RWPE1 (cell line): ENCODE results near the gene DENND4C.
"Not testable (repeated sequence)": the region's sequence is repeated elsewhere in the genome, so short reads cannot be mapped to it uniquely, and the experiment has no call there.

ENCODE experiments used
- CTCF ChIA-PET: fragments of 350-600 bp; sonication (Branson Sonifier 250); formaldehyde crosslinking; extraction: SDS; loops from one replicate; lab custom pipeline; 2021; lab: Yijun Ruan, JAX
- POLR2A ChIA-PET: fragments of 400-600 bp; formaldehyde crosslinking; extraction: SDS; loops from one replicate; lab custom pipeline; 2020; ENCODE audit warnings: antibody characterized with exemption; ENCODE audit not compliant: low non-redundant PET; lab: Yijun Ruan, JAX
- DNase-seq: peaks from one replicate; pipeline ENCODE4 v3.0.0; 2012; ENCODE audit warnings: low spot score
- H3K27ac ChIP-seq: fragments of 450-650 bp; 2 replicates; pipeline ENCODE4 v1.5.1; 2017
- CTCF ChIP-seq: fragments of 450-650 bp; conservative IDR thresholded peaks from 2 replicates; pipeline ENCODE4 v1.5.1; 2017; ENCODE audit warnings: low read depth, mild to moderate bottlenecking

Gene DENND4C

GRCh38 chr9:19379283-19379682 is 148.8 kb downstream of the DENND4C start:
- ChIA-PET POLR2A (interaction anchor here (0.6 to 0.8 kb wide), 2 partner anchors 10 to 44 kb away, joined by 4 to 8 read pairs; no protein-coding TSS in a partner anchor), CTCF (interaction anchor here (0.6 kb wide), 1 partner anchor 33 kb away, joined by 3 read pairs; no protein-coding TSS in a partner anchor)
- no peak for DNase-seq
- H3K27ac ChIP-seq: peak overlapping the region; percentile 94
- no peak for TF ChIP-seq CTCF

- no peak for TF ChIP-seq CTCF
- DNase-seq: peak; percentile 4
- CTCF ChIA-PET: interaction anchor here (0.6 kb wide), 1 partner anchor 32 kb away, joined by 3 read pairs; no protein-coding TSS in a partner anchor
- POLR2A ChIA-PET: interaction anchor here (0.6 to 0.8 kb wide), 2 partner anchors 10 to 43 kb away, joined by 4 to 8 read pairs; no protein-coding TSS in a partner anchor
- H3K27ac ChIP-seq: peak overlapping the region; percentile 94
Measured at GRCh38 chr9:19379697-19380046, 149.2 kb downstream of the DENND4C start.

GRCh38 chr9:19380826-19381075 is 150.3 kb downstream of the DENND4C start:
- ChIA-PET POLR2A (no interaction called here), CTCF (interaction anchor here (0.6 to 0.7 kb wide), 2 partner anchors 113 to 926 kb away, joined by 3 to 4 read pairs; no protein-coding TSS in a partner anchor)
- DNase-seq: no peak
- H3K27ac ChIP-seq: peak overlapping the region; percentile 94
- TF ChIP-seq CTCF: no peak

GRCh38 chr9:19381656-19382055 is 151.2 kb downstream of the DENND4C start:
- CTCF ChIA-PET: no interaction called here
- H3K27ac ChIP-seq: no peak overlapping the region
- TF ChIP-seq CTCF: no peak
- POLR2A ChIA-PET: no interaction called here
- no peak for DNase-seq

- H3K27ac ChIP-seq, POLR2A ChIA-PET, CTCF ChIA-PET, DNase-seq: not testable (repeated sequence)
Measured at GRCh38 chr9:19385212-19385611, 154.7 kb downstream of the DENND4C start.

GRCh38 chr9:19385786-19386501 is 155.5 kb downstream of the DENND4C start:
- ChIA-PET CTCF (interaction anchor here (0.6 kb wide), 1 partner anchor 1861 kb away, joined by 6 read pairs; no protein-coding TSS in a partner anchor), POLR2A (no interaction called here)
- H3K27ac ChIP-seq: no peak overlapping the region
- no peak for TF ChIP-seq CTCF
- no peak for DNase-seq

GRCh38 chr9:19386502-19387044 is 156.1 kb downstream of the DENND4C start:
- POLR2A ChIA-PET: no interaction called here
- no peak overlapping the region for H3K27ac ChIP-seq
- no peak for DNase-seq
- TF ChIP-seq CTCF: no peak
- CTCF ChIA-PET: interaction anchor here (0.6 kb wide), 1 partner anchor 1861 kb away, joined by 6 read pairs; no protein-coding TSS in a partner anchor
